Fibroblast of skin of left biceps (primary cell): ENCODE measurements around the gene ZNF80.
A peak's percentile ranks its signal among the peaks of the same experiment; 100 is the strongest.

Source experiments
- DNase-seq, 2 experiments: peaks; one replicate each; pipeline ENCODE4 v3.0.0-alpha.2; 2013; ENCODE audit warnings: low read depth in 2 of 2

Gene ZNF80

GRCh38 chr3:114219741-114220140 is 17.6 kb downstream of the ZNF80 start:
- DNase-seq, result no peak

- DNase-seq, result no peak
Measured at GRCh38 chr3:114218578-114219185, 18.7 kb downstream of the ZNF80 start.

GRCh38 chr3:114218006-114218405 is 19.4 kb downstream of the ZNF80 start:
- no peak for DNase-seq

- DNase-seq, result no peak
Measured at GRCh38 chr3:114217266-114217665, 20.1 kb downstream of the ZNF80 start.

GRCh38 chr3:114216186-114216970 is 21.0 kb downstream of the ZNF80 start:
- no peak for DNase-seq

- DNase-seq, result no peak
Measured at GRCh38 chr3:114214542-114215341, 22.6 kb downstream of the ZNF80 start.

GRCh38 chr3:114213627-114214541 is 23.5 kb downstream of the ZNF80 start:
- DNase-seq, result peak; percentile 12 to 13

GRCh38 chr3:114213292-114213626 is 24.1 kb downstream of the ZNF80 start:
- DNase-seq, result peak; percentile 4 to 8

GRCh38 chr3:114212646-114213045 is 24.7 kb downstream of the ZNF80 start:
- DNase-seq, result no peak

- no peak for DNase-seq
Measured at GRCh38 chr3:114207768-114208167, 29.6 kb downstream of the ZNF80 start.

- DNase-seq, result no peak
Measured at GRCh38 chr3:114206342-114206741, 31.0 kb downstream of the ZNF80 start.

- DNase-seq, result no peak
Measured at GRCh38 chr3:114205541-114205940, 31.8 kb downstream of the ZNF80 start.

- DNase-seq, result no peak
Measured at GRCh38 chr3:114194750-114195149, 42.6 kb downstream of the ZNF80 start.

- no peak for DNase-seq
Measured at GRCh38 chr3:114192136-114192535, 45.2 kb downstream of the ZNF80 start.

- DNase-seq, result no peak
Measured at GRCh38 chr3:114186501-114186900, 50.9 kb downstream of the ZNF80 start.
